HG03442 (cell line): ENCODE data around the gene ETNK1.
"Not testable (repeated sequence)": the region's sequence is repeated elsewhere in the genome, so short reads cannot be mapped to it uniquely, and the experiment has no call there.

Experiments
- ATAC-seq: cut with Tn5 transposase; IDR thresholded peaks from one replicate; pipeline ENCODE4 v1.9.1; 2021; ENCODE audit warnings: mild to moderate bottlenecking, moderate library complexity; ENCODE audit not compliant: unreplicated experiment

The ETNK1 gene, protein sequence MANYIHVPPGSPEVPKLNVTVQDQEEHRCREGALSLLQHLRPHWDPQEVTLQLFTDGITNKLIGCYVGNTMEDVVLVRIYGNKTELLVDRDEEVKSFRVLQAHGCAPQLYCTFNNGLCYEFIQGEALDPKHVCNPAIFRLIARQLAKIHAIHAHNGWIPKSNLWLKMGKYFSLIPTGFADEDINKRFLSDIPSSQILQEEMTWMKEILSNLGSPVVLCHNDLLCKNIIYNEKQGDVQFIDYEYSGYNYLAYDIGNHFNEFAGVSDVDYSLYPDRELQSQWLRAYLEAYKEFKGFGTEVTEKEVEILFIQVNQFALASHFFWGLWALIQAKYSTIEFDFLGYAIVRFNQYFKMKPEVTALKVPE

DNA sequence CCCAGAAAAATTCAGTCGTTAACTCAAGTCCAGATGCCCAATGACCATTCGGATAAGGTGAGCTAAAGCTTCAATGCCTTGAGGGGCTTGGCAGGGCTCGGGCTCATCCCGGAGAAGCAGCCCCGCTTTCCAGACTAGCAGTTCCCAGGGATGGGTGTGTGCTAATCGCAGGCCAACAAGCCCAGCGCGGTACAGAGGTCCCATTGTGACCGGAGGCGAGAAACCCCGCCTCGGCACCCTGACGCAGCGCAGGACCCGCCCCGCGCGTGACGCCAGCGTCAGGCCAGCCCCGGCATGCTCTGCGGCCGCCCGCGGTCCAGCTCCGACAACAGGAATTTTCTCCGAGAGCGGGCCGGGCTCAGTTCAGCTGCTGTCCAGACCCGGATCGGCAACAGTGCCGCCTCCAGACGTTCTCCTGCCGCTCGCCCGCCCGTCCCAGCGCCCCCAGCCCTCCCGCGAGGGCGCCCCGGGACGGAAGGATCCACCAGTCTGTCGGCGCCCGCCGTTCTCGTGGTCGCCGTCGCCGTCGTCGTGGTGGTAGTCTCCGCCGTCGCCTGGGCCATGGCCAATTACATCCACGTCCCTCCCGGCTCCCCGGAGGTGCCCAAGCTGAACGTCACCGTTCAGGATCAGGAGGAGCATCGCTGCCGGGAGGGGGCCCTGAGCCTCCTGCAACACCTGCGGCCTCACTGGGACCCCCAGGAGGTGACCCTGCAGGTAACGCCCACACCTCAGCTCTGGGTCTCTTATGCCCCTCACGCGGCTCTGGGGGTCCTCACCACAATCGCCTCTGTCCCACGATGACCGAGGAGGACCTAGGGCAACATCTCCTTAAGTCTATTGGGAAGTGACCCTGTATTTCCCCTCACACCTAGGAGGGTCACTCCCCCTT, at the start of gene ETNK1:
Gene ETNK1 (plus strand): TSS at position 302 of the 892 bp plus-strand sequence. CDS start 260 bp downstream, at position 562.
- ATAC-seq: peak; percentile 97

DNA sequence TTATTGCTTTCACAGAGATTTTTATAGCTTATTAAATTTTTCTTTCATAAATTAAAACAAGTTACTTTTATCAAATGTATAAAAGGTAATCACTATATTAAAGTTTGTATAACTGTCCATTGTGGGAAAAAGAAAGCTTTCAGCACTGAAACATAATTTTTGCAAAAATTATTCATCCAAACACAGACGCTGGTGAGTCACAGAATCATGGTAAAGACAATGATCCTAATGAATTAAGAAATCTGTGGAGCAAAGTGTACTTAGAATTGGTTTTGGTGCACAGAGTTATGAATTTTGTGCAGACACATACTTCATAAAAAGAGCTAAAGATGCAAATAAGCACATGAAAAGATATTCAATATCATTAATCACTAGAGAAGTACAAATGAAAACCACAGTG, 48.9 kb upstream of the ETNK1 start:
- ATAC-seq: no peak

DNA sequence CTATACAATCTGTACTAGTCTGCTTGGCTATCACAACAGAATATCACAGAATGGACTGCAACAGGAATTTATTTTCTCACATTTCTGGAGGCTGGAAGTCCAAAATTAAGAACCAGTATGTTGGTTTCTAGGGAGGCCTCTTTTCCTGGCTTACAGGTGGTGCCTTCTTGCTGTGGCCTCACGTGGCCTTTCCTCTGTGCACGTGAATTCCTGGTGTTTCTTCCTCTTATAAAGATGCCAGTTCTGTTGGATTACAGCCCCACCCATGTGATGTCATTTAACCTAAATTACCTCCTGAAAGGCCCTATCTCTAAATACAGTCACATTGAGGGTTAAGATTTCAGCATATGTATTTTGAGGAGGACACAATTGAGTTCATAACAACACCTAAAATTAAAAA, 48.5 kb upstream of the ETNK1 start:
- ATAC-seq: no peak

DNA sequence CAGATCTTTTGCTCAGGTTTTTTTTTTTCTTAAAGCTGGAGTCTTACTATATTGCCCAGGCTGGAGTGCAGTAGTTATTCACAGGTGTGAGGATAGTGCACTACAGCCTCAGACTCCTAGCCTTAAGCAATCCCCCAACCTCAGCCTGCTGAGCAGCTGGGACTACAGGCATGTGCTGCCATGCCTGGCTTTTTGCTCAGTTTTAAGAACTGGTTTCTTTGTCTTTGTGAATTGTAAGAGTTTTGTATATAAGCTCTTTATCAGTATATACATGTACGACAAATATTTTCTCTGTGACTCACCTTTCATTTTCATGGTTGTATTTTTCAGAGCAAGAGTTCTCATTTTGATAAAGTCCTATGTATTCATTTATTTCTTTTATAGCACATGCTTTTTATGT, 47.3 kb upstream of the ETNK1 start:
- no peak for ATAC-seq

DNA sequence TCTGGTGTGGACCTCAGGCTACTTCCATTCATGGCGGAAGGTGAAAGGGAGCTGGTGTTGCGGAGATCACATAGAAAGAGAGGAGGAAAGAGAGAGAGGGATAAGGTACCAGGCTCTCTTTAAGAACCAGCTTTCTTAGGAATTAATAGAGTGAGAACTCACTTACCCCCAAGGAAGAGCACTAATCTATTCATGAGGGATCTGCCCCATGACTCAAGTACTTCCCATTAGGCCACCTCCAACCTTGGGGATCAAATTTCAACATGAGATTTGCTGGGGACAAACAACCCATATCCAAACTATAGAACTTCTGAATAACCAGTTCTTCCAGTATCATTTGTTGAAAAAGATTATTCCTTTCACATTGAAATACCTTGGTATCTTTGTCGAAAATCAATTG, 46.6 kb upstream of the ETNK1 start:
- ATAC-seq: no peak

DNA sequence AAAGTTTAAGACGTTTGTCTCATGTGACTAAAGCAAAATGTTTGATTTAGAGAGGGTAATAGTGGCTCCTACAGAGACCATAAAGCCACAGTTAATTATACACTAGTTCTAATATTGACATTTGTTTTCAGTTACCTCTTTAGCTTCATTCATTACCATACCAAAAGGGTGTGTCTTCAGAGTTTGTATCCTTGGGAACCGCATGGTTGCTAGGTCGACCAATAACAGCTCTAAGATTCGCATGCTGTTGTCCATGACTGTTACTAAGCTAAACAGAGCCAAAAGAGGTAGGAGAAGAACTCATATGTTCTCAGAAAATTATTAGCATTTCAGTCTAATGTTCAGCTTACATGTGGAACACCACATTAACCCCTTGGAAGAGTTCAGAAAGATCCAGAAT, 36.2 kb upstream of the ETNK1 start:
- no peak for ATAC-seq

DNA sequence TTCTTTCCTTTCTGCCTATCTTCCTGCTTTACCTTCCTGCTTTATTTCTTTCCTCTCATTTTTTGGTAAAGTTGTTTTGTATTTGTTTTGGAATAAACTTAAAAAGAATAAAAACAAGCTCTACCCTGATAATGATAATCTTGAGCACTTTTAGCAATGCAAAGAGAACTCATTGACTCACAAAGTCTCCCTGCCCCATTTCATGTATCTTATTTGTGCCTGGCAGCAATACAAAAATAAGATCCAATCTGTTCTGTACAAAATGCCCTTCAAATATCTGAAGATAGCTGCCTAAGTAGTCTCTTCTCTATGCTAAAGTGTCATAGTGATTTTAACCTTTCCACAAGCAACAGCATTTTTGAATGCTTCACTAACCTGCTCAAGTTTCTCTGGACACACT, 31.1 kb upstream of the ETNK1 start:
- ATAC-seq: no peak

DNA sequence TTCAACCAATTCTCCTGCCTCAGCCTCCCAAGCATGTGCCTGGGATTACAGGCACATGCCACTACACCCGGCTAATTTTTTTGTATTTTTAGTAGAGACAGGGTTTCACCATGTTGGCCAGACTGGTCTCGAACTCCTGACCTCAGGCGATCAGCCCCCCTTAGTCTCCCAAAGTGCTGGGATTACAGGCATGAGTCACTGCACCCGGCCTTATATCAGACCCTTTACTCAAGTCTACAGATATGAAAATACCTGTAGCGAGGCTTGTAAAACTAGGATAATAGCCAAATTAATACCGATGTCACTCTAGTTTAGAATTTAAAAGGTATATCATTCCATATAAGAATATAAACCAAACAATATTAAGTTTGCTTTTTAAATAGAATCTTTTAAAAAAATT, 27.4 kb upstream of the ETNK1 start:
- not testable (repeated sequence) for ATAC-seq

DNA sequence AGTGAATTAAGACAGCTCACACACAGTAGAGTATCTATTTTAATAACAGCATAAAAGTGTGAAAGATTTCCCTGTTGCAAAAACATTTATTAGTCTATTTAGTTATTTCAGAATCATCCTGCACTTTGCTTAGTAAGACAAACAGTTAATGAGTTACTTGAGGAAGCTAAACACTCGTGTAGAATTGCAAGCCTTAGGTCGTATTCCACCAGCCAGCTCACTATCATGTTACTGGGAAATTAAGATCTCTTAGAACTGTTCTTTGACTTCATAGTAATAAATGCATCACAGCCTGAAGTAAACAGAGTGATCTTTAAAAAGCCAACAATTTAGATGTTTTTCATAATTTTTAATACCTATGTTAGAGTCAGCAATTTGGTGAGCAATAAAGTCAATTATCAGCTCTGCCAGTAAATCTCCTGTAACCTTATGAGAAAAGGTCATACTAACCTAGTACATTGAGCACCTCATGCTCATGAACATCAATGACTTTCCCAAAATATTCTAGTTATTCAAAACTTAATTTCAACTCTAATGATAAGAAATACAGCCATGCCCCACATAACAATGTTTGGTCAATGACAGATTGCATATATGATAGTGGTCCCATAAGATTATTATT, 26.7 kb upstream of the ETNK1 start:
- ATAC-seq: no peak

DNA sequence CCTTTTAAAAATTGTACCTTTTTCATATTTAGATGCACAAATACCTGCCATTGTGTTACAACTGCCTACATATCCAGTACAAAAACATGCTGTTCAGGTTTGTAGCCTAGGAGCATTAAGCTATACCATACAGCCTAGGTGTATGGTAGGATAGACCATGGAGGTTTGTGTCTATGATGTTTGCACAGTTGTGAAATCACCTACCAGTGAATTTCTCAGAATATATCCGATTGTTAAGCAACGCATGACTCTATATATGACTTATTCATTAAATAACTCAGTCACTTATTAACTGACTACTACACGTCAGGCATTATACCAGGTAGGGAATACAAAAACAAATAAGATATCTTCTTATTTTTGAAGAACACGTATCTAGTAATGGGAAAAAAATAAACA, 26.2 kb upstream of the ETNK1 start:
- ATAC-seq: no peak

DNA sequence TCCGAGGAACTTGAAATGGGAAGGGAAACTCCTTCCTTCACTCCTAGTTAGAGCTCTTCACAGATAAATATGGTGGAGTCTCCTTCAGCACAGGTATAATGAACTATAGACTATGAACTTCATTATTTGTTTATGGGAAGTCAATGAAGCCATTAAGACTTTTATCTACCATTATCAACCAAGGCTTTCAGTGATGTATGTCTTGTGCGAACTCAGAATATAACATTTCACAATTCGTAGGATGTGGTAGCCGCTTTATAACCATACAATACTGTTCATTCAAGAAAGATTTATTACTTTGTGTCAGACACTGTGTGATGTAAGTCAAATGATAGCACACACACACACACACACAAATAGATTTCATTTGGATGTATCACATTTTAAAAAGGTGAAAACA, 24.8 kb upstream of the ETNK1 start:
- ATAC-seq: no peak

DNA sequence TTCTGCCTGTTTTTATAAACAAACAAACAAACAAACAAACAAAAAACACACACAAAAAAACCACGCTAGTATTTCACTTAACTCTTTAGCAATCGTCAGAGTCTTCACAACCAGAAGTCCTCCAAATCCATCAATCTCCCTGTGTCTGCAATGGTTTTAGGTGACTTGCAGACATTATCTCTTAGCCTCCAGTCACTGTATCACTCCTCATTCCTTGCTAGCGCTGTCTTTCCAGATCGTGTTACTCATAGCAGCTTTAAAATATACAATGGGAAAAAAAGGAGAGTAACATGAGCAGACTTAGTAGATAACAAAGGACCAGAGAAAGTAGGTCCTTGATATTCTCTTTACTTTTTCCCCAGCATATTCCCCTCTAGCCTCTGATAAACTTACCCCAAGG, 15.5 kb upstream of the ETNK1 start:
- ATAC-seq: no peak

DNA sequence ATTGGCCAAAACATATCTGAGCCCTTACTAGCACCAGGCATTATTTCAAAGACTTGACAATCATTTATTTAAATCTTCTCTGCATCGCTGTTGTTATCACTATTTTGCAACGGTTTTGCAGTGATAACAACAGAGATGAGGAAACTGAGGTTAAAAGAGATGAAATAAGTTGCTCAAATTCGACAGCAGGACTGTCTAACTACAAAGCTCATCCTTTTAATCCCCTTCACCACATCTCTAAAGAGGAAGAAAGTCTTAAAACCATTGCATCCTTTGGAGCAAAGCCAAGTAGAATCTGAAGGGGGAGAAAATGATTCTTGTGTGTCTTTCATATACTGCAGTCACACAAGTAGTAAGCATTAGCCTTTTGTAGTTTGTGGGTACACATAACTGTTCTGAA, 14.8 kb upstream of the ETNK1 start:
- ATAC-seq: no peak

DNA sequence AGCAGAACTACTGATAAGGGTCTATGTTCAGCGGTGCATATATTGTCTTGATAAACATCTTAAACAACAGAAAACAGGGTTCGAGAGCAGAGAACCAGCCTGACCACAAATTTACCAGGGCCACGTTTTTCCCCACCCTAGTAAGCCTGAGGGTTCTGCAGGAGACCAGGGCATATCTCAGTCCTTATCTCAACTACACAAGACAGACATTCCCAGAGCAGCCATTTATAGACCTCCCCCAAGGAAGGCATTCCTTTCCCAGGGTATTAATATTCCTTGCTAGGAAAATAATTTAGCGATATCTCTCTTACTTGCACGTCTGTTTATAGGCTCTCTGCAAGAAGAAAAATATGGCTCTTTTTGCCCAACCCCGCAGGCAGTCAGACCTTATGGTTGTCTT, 12.1 kb upstream of the ETNK1 start:
- ATAC-seq: not testable (repeated sequence)

DNA sequence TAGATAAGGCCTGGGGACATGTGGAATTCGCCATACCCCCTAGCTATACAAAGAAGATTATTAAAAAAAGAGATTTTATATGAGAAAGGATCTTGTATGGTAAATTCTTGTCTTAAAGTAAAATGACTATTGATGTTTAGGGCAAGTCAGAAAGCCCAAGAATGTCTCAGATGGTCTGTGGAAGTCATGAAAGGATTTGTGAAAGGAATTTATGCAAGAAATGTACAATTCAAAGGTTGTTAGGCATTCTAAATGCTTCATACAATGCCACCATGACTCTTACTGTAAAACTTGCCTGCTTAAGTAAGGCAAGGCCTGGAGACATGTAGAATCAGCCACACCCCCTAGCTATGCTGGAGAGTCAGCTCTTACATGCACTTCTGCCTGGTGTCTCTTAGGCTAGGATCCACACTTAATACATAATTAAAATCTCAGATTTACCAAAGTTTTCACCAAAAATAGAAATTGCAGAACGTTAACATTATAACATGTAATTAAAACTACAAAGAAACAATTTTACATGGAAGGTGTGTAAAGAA, 8.9 kb upstream of the ETNK1 start:
- ATAC-seq: no peak

DNA sequence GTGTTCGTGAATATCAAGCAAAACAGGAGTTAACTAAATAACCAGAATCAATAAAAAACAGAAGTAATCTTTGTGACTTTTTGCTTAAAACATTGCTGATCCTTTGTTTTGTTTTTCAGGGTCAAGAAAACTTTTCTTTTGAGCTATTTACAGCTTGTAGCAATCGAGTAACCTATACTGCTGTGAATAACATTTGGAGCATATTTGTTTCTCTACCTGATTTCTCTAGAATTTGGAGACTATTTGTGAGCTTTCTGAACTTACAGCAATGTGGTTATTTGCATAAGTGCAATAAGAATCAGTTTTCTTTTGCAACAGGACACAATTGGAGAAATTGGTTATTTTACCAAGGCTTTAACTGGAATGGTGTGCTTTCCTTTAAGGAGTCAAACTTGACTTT, 7.3 kb upstream of the ETNK1 start:
- ATAC-seq: no peak

DNA sequence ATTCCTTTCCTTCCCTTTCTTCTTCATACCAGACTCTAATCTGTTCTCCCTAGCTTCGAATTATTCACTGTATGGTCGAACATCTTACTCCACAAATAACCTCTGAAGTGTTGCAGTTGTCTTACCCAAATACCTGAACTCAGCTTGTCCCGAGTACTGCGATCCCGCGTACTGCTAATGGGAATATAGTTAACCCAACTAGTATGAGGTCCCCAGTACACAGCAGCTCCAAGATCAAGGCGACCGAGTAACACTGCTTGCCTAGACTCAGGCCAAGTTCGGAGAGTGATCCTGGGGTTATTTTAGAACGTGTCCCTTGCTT, 462 bp upstream of the ETNK1 start:
- ATAC-seq: peak; percentile 5

DNA sequence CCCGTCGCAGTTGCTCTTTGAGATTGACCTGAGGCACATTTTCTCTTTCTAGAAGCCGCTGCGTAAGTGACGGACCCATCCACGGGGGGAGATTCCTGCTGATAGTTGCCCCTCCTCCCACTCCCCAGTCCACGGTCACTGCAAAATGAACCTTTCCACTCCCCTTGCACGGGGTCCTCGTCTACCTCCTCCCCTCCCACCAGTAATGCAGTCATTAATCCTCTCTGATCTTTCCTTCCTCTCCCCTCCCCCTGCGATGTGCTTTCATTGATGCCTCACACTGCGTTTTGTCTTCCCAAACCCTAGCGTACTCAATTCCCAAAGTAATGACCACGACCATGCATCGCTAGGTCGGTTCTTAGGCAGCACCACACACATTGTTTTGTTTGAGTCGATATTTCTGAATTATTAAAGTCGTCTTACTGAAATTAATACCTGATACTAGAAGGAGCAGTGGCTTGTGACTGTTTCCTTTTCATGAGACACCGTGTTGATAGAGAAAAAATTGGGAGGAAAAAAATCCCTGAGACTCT, 857 bp downstream of the ETNK1 start:
- peak; percentile 19 for ATAC-seq

DNA sequence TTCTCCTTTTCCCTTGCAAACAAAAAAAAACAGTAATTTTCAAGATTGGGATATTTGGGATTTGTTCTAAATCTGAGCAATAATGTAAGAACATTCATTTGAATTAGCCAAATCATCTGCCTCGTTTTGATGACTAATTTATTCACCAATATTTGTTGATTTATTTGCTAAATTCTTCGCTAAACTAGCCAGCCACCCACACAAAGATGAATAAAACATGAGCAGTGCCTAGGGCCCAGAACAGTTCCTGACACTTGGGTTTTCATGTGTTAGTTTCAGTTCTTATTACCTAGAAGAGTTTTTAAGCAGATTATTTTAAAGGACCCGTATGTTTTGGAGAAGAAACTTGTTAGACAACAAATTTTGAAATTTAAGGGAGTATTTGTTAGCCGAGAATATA, 1.4 kb downstream of the ETNK1 start:
- peak; percentile 33 for ATAC-seq

DNA sequence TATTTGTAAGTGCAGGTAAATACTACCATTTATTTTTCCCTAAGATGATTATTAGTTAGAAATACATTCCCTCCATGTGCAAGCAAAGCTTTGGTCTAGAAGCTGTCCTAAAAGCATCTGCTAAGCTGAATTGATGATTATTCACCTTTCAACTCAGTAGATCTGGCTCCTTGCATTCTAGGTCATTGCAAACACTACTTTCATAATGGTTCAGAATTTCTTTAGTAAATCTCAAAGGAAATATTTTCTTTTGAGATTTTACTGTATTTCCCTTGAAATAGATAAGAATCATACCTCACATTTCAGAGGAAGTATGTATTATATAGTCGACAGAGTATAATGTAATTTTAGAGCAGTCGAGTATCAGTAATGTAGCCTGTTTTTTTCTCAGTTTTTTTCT, 2.4 kb downstream of the ETNK1 start:
- ATAC-seq: no peak

DNA sequence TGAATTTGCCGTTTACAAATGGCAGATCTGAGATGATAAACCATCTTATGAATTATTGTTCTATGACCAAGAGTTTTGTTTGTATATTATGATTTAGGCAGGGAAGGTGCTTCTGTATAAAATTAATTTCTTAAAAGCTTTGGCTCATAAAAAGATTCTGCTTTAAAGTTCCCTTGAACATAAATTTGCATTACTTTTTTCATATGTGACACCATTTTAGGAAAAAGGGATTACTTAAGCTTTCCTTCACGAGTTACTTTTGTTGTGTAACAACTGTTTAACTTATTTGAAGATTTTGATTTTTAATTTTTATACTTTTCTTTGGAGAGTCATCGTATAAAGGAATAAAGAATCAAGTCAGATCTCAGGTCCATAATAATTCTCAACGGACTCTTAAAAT, 3.3 kb downstream of the ETNK1 start:
- no peak for ATAC-seq
